G401.6 (cell line): ENCODE results near the gene SARS2.
A peak's percentile ranks its signal among the peaks of the same experiment; 100 is the strongest.
"Not testable (repeated sequence)": the region's sequence is repeated elsewhere in the genome, so short reads cannot be mapped to it uniquely, and the experiment has no call there.

ENCODE experiments used
- FAIRE-seq: peaks from 2 replicates; lab custom pipeline; 2012; peaks lifted over from hg19 to GRCh38; lab: Jason Lieb, UNC

The SARS2 gene

GRCh38 chr19:38945562-38946228, 15.1 kb upstream of the SARS2 start:
- no peak for FAIRE-seq

DNA sequence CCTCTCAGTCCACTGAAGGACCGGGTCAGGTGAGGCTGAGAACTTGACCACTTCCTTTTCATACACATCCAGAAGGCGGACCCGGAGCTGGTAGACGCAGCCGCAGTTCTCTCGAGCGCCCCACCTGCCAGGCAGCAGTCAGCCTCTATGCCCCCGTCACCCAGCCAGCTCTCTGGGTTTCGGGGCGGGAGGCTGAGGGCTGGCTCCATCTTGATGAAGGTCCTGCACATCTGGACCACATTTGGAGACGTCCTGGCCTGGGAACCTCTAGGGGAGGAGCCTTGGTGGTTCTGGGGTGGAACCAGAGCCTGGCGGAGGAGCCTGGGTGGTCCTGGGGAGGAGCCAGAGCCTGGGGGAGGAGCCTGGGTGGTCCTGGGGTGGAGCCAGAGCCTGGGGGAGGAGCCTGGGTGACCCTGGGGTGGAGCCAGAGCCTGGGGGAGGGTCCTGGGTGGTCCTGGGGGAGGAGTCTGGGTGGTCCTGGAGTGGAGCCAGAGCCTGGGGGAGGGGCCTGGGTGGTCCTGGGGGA, 14.5 kb upstream of the SARS2 start:
- FAIRE-seq = no peak

- FAIRE-seq = no peak
These were observed 12.1 kb upstream of the SARS2 start for GRCh38 chr19:38942471-38943181.

GRCh38 chr19:38941979-38942378, 11.4 kb upstream of the SARS2 start:
- no peak for FAIRE-seq

DNA sequence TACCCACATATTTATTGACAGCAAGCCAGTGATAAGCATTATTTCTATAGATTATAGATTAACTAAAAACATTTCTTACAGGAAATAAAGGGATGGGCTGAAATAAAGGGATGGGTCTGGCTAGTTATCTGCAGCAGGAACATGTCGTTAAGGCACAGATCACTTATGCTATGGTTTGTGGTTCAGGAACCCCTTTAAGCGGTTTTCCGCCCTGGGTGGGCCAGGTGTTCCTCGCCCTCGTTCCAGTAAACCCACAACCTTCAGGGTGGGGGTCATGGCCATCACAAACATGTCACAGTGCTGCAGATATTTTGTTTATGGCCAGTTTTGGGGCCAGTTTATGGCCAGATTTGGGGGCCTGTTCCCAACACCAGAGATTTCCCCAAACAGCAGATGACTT, 10.9 kb upstream of the SARS2 start:
- not testable (repeated sequence) for FAIRE-seq

- no peak for FAIRE-seq
These were observed 9.4 kb upstream of the SARS2 start for GRCh38 chr19:38939957-38940356.

- FAIRE-seq = no peak
These were observed 3.0 kb upstream of the SARS2 start for GRCh38 chr19:38933544-38933943.

- FAIRE-seq = no peak
These were observed 2.0 kb upstream of the SARS2 start for GRCh38 chr19:38932425-38933179.

DNA sequence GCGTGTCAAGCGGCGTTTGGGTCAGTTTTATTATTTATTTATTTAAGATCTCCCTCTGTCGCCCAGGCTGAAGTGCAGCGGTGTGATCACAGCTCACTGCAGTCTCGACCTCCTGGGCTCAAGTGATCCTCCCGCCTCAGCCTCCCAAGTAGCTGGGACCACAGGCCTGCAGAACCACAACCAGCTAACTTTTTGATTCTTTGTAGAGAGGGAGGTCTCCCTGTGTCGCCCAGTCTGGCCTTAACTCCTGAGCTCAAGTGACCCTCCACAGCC, 894 bp upstream of the SARS2 start:
- no peak for FAIRE-seq

DNA sequence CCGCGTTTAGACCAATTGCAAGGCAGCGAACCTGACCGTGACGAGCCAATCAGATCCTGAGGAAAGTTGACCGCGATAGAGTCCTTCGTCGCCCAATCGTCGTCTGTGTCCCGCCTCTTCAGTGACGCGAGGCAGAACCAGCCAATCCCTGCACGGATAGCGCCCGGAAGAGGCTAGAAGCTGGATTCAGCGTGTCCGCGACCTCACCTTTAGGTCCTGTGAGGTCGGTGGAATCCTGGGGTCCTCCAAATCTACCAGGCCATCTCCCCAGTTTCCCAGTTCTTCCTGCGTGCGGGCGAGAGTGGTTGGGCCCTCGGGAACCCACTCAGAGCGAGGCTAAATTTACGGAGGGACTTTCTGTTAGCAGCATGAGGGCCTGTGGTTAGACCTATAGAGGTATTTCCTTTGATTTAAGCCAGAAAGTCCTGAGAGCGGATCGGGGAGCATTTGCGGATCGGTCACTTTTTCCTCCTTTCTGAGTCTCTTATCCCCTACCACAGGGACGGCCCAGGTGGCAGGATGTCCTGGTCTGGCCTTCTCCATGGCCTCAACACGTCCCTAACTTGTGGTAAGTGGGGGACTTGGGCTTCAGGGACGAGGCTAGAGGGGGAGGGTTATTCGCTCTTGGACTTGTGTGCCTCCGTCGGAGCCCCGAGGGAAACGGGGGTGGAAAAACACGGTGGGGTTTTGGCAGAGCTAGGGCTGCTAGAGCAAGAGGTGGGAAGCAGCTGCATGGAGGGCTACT, 385 bp upstream of the SARS2 start, which contains the start of gene MRPS12:
MRPS12 (plus strand) TSS at position 169 of the 745 bp plus-strand sequence; CDS start at position 520, 351 bp downstream.
- FAIRE-seq = peak; percentile 99

DNA sequence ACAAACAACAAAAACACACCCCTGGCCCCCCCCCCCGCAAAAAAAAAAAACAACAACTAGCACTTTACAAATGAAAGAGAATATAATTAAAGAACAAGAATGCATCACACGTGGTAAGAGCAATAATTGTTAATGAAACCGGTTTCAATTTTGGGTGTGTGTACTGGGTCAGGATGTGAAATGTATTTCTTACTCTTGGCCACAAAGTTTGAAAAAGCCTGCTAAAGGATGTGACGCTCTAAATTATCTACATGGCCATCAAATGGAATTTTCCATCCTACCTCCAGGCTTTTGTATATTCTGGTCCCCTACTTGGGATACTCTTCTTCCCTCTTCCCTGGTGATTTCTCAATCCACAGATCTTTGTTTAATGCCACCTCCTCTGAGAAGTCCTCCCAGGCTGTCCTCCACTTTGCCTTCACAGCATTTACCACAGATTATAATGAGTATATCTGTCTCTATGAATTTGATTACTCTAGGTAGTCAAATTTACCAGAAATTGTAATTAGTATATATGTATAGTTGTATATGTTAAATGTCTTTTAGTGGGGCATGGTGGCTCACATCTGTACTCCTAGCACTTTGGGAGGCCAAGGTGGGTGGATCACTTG, 2.1 kb downstream of the SARS2 start:
- FAIRE-seq = no peak

DNA sequence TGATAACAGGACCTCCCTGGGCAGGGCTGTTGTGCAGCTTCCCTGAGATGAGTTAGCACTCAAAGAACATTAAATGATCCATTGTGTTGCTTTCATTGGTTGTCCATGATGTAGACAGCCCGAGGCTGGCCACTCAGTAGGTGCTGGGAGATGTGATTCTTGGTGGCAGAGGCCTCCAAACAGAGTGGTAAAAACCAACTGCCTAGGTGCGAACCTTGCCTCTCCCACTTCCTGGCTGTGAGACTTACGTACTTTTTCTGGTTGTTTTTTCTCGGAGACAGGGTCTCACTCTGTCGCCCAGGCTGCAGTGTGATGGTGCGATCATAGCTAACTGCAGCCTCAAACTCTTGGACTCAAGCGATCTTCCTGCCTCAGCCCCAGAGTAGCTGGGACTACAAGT, 6.2 kb downstream of the SARS2 start:
- no peak for FAIRE-seq

DNA sequence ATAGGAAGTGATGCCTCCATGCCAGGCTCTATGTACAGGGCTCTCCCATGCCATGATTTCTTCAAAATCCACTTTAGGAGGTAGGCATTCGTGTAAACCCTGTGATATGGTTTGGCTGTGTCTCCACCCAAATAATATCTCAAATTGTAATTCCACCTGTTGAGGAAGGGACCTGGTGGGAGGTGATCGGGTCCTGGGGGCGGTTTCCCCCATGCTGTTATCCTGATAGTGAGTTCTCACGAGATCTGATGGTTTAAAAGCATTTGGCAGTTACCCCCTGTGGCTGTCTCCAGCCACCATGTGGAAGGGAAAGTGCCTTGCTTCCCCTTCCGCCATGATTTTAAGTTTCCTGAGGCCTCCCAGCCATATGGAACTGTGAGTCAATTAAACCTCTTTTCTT, 8.1 kb downstream of the SARS2 start:
- no peak for FAIRE-seq

DNA sequence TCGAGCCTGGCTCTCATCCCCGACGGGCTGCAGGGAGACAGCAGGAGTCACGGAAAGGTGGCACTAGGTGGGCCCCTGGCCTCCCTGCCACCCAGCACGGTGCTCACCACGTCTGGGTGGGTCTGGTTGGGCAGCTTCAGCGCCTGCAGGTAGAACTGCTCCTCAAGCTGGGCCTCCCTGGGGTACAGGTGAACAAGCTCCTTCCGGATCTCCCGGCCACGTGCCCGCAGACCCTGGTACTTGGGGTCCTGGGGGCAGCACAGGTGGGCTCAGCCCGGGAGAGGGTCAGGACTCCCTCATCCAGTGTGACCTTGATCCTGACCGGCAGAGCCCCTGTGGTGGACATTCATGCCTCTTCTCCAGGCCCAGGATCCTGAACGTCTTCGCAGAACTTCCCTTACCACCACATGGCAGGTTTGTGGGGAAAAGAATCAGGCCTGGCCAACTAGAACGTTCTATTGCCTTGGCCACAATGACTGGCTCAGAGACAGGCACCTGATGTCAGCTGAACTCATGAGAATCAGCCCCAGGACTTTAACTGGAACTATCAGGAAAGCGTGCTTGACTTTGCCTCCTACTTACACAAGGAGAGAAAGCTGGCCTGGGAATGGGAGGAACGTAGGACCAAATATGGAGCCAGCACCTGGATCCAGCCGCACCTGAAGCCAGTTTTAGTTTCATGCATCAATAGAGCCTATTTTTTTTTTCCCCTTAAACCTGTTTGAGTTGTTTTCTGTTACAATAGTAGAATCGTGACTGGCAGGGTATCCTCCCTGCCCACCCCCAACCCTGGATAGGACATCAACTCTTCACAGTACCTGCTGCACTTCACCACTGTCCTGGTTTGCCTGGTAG, 8.9 kb downstream of the SARS2 start:
- no peak for FAIRE-seq

- no peak for FAIRE-seq
These were observed 9.8 kb downstream of the SARS2 start for GRCh38 chr19:38920602-38921419.

- FAIRE-seq = no peak
These were observed 10.5 kb downstream of the SARS2 start for GRCh38 chr19:38919837-38920601.

GRCh38 chr19:38918526-38918925, 12.0 kb downstream of the SARS2 start:
- FAIRE-seq = no peak

- no peak for FAIRE-seq
These were observed 12.6 kb downstream of the SARS2 start for GRCh38 chr19:38917921-38918491.

DNA sequence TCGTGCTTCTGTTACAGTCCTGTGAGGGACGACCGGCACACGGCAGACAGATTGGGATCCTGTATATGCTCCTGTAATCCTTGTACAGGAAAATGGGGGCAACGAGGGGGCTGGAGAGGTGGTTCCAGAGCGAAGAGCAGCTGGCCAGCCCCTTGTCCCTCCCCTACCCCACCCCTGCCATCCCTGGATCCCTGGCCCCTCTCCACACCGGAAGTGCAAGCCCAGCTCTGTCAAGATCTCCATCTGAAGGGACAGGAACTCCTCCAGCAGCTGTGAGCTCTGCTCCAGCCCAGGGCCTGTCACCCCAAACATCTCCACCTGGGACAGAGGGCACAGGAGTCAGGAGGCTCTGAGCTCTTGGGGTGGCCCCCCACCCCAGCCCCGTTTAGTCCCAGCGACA, 13.0 kb downstream of the SARS2 start:
- FAIRE-seq = no peak
